Prostate gland (tissue), 2 donors: ENCODE data around the gene C12orf56. TPM values are rescaled to one million over a fixed set of nuclear protein-coding genes. Genes with fewer than 3 reads are reported as not detected.
"Not testable (repeated sequence)": the region's sequence is repeated elsewhere in the genome, so short reads cannot be mapped to it uniquely, and the experiment has no call there.

ENCODE experiments used
- DNase-seq: peaks from one replicate; pipeline ENCODE4 v3.0.0-alpha.2; 2019; ENCODE audit warnings: low spot score
- H3K27ac ChIP-seq, 2 donors: fragments of 200-600 bp; sonication (generic); 2 replicates each; pipeline ENCODE4 v1.5.1; 2017 to 2019
- H3K27me3 ChIP-seq: fragments of 200-600 bp; sonication (generic); replicated peaks from 2 replicates; pipeline ENCODE4 v1.5.1; 2019; ENCODE audit not compliant: insufficient read depth
- H3K36me3 ChIP-seq, 2 donors: fragments of 200-600 bp; sonication (generic); 1 replicate in 1 of 2; 2 replicates in 1 of 2; pipeline versions ENCODE4 v1.5.1 to v1.8.1; 2017 to 2019
- H3K4me1 ChIP-seq: fragments of 200-600 bp; sonication (generic); replicated peaks from 2 replicates; pipeline ENCODE4 v1.5.1; 2019
- H3K4me3 ChIP-seq, 2 donors: fragments of 200-600 bp; sonication (generic); 2 replicates each; pipeline ENCODE4 v1.5.1; 2017 to 2019
- H3K9me3 ChIP-seq: fragments of 200-600 bp; sonication (generic); 2 replicates; pipeline ENCODE4 v1.5.1; 2017
- CTCF ChIP-seq, 4 experiments: fragments of 200-600 bp in 2 of 4; fragments of 450-650 bp in 2 of 4; sonication (generic) in 2 of 4; IDR thresholded peaks; 1 replicate in 3 of 4; 2 replicates in 1 of 4; pipeline ENCODE4 v1.5.1; 2016 to 2019; ENCODE audit warnings: antibody characterized with exemption in 4 of 4, mild to moderate bottlenecking in 2 of 4, moderate library complexity in 2 of 4
- POLR2A ChIP-seq: fragments of 450-650 bp; IDR thresholded peaks from one replicate; pipeline ENCODE4 v1.6.1; 2016; ENCODE audit warnings: antibody characterized with exemption, mild to moderate bottlenecking
- POLR2AphosphoS5 ChIP-seq: sonication (generic); formaldehyde crosslinking; IDR thresholded peaks from one replicate; pipeline ENCODE4 v1.6.1; 2017; ENCODE audit warnings: antibody characterized with exemption
- WGBS: methylation state at CpG from one replicate; pipeline ENCODE4 v1.1.5; 2018; 5-methylcytosine and 5-hydroxymethylcytosine counted together
- intact Hi-C: fragments of 100-400 bp; cut with DNase I; formaldehyde crosslinking; loops from one replicate; pipeline ENCODE4 v1.14.2; 2022
- total RNA-seq, 2 donors: library from RNA; depleted of rRNA; stranded (reverse); fragments of >200 nt; gene quantifications; one replicate each; pipeline ENCODE4 v1.1.0, GENCODE V29; 2016

The C12orf56 gene
- total RNA-seq, 2 donors from 2014 or later, result 0.91 to 2.1 TPM

- H3K4me1 ChIP-seq, result no peaks in the 10 kb centered on the region
- no peak overlapping the region for H3K27ac ChIP-seq
- H3K36me3 ChIP-seq, result no peaks in the 10 kb centered on the region
- no peak overlapping the region for H3K4me3 ChIP-seq
- intact Hi-C loops, result no loop called here
- H3K27me3 ChIP-seq, result no peaks in the 10 kb centered on the region
- H3K9me3 ChIP-seq, result no peaks in the 10 kb centered on the region
- DNase-seq, result no peak
- no peak for TF ChIP-seq CTCF (IDR thresholded peaks at IDR 0.05)
- no peak for TF ChIP-seq POLR2AphosphoS5
- no peak for TF ChIP-seq POLR2A
- 90% methylated on average over 5 of the region's 5 CpGs for WGBS
Measured at GRCh38 chr12:64332296-64332695, 58.3 kb downstream of the C12orf56 start.

GRCh38 chr12:64329031-64329710 is 61.4 kb downstream of the C12orf56 start:
- DNase-seq, H3K36me3 ChIP-seq, H3K4me3 ChIP-seq, H3K27ac ChIP-seq, intact Hi-C loops, H3K4me1 ChIP-seq, H3K9me3 ChIP-seq, H3K27me3 ChIP-seq: not testable (repeated sequence)
- WGBS, result 90% methylated on average over 7 of the region's 9 CpGs

- Histone ChIP-seq H3K4me3 (no peak overlapping the region), H3K27ac (no peak overlapping the region), H3K36me3 (no peaks in the 10 kb centered on the region), H3K9me3 (no peaks in the 10 kb centered on the region), H3K4me1 (no peaks in the 10 kb centered on the region), H3K27me3 (no peaks in the 10 kb centered on the region)
- intact Hi-C loops, result no loop called here
- WGBS, result 75% methylated on average over 2 of the region's 2 CpGs
- TF ChIP-seq POLR2A, result no peak
- TF ChIP-seq POLR2AphosphoS5, result no peak
- TF ChIP-seq CTCF (IDR thresholded peaks at IDR 0.05), result no peak
- DNase-seq, result no peak
Measured at GRCh38 chr12:64325055-64325454, 65.5 kb downstream of the C12orf56 start.

- H3K4me3 ChIP-seq, result no peak overlapping the region
- 54% methylated on average over 3 of the region's 3 CpGs for WGBS
- DNase-seq, result no peak
- H3K27me3 ChIP-seq, result no peaks in the 10 kb centered on the region
- H3K27ac ChIP-seq, result no peak overlapping the region
- no peaks in the 10 kb centered on the region for H3K9me3 ChIP-seq
- intact Hi-C loops, result no loop called here
- no peaks in the 10 kb centered on the region for H3K4me1 ChIP-seq
- H3K36me3 ChIP-seq, result no peaks in the 10 kb centered on the region
- TF ChIP-seq POLR2AphosphoS5 (no peak), CTCF (IDR thresholded peaks at IDR 0.05) (no peak), POLR2A (no peak)
Measured at GRCh38 chr12:64323476-64324225, 66.9 kb downstream of the C12orf56 start.

GRCh38 chr12:64323006-64323405 is 67.6 kb downstream of the C12orf56 start:
- no peaks in the 10 kb centered on the region for H3K27me3 ChIP-seq
- H3K36me3 ChIP-seq, result no peaks in the 10 kb centered on the region
- no peak overlapping the region for H3K27ac ChIP-seq
- H3K4me3 ChIP-seq, result no peak overlapping the region
- no peaks in the 10 kb centered on the region for H3K4me1 ChIP-seq
- 74% methylated on average over 4 of the region's 4 CpGs for WGBS
- intact Hi-C loops, result no loop called here
- TF ChIP-seq POLR2A (no peak), POLR2AphosphoS5 (no peak), CTCF (IDR thresholded peaks at IDR 0.05) (no peak)
- no peak for DNase-seq
- no peaks in the 10 kb centered on the region for H3K9me3 ChIP-seq
